ENCODE measurements around the gene MRPL11. TPM values are rescaled to one million over a fixed set of nuclear protein-coding genes. Genes with fewer than 3 reads are reported as not detected.

The MRPL11 gene
- total and polyA plus RNA-seq, 2 of the 13 experiments (the other 11 are each of a cell fraction or from before 2014, with no cell fraction given): 72.9 to 176 TPM

GRCh38 chr11:66408488-66409214 lies 30.0 kb downstream of the MRPL11 start (continued):
- TF ChIP-seq KDM5B (CRISPR knock-in tag; IDR thresholded peaks at IDR 0.05; ENCODE audit: borderline replicate concordance) (peak; percentile 42; the same call in 1 of the 2 replicates), PAWR (CRISPR knock-in tag; IDR thresholded peaks at IDR 0.05; ENCODE audit: borderline replicate concordance) (no peak), THAP11 (CRISPR knock-in tag; IDR thresholded peaks at IDR 0.05) (peak; percentile 83), CENPX (CRISPR knock-in tag; IDR thresholded peaks at IDR 0.05) (no peak), HOMEZ (CRISPR knock-in tag; IDR thresholded peaks at IDR 0.05; ENCODE audit: low read depth) (no peak), ZNF597 (CRISPR knock-in tag; IDR thresholded peaks at IDR 0.05) (no peak), NCOR1 (IDR thresholded peaks at IDR 0.05; ENCODE audit: borderline replicate concordance, low read length) (no peak), FOXC1 (CRISPR knock-in tag; IDR thresholded peaks at IDR 0.05; ENCODE audit: borderline replicate concordance) (no peak), SIX4 (CRISPR knock-in tag; IDR thresholded peaks at IDR 0.05) (no peak), ZNF703 (CRISPR knock-in tag; IDR thresholded peaks at IDR 0.05; ENCODE audit: borderline replicate concordance) (no peak), MEF2D (CRISPR knock-in tag; IDR thresholded peaks at IDR 0.05) (peak; percentile 31; the same call in 1 of the 2 replicates), ZNF75D (CRISPR knock-in tag; IDR thresholded peaks at IDR 0.05; ENCODE audit: borderline replicate concordance) (no peak), MIER2 (CRISPR knock-in tag; IDR thresholded peaks at IDR 0.05) (peak; percentile 91), SKI (IDR thresholded peaks at IDR 0.05; ENCODE audit: partially characterized antibody) (no peak), ZNF678 (CRISPR knock-in tag; IDR thresholded peaks at IDR 0.05) (no peak), ZHX1 (CRISPR knock-in tag; IDR thresholded peaks at IDR 0.05; ENCODE audit: low read depth) (no peak), SNAPC2 (CRISPR knock-in tag; IDR thresholded peaks at IDR 0.05) (no peak), TBL1XR1 (IDR thresholded peaks at IDR 0.05; ENCODE audit: borderline replicate concordance, low read length, partially characterized antibody) (no peak), CBX2 (IDR thresholded peaks at IDR 0.05; ENCODE audit: low read depth, low read length) (no peak), CBX2 (CRISPR knock-in tag; IDR thresholded peaks at IDR 0.05; ENCODE audit: low read depth) (no peak), MEIS2 (CRISPR knock-in tag; IDR thresholded peaks at IDR 0.05) (no peak), ZNF598 (CRISPR knock-in tag; IDR thresholded peaks at IDR 0.05; ENCODE audit: borderline replicate concordance) (0 out of 2 replicates have a peak, but pooled peaks have one; percentile 55), ZNF616 (CRISPR knock-in tag; IDR thresholded peaks at IDR 0.05; ENCODE audit: low read depth) (no peak), KLF16 (CRISPR knock-in tag; IDR thresholded peaks at IDR 0.05) (peak in 1 of 2 experiments; percentile 50; a peak in 1 of 4 replicates), MYC (CRISPR knock-in tag; IDR thresholded peaks at IDR 0.05; ENCODE audit: borderline replicate concordance) (peak; percentile 51; the same call in 1 of the 2 replicates)

All from HepG2 (cell line).